ENCODE data around the gene SRD5A3.

SRD5A3 gene

DNA sequence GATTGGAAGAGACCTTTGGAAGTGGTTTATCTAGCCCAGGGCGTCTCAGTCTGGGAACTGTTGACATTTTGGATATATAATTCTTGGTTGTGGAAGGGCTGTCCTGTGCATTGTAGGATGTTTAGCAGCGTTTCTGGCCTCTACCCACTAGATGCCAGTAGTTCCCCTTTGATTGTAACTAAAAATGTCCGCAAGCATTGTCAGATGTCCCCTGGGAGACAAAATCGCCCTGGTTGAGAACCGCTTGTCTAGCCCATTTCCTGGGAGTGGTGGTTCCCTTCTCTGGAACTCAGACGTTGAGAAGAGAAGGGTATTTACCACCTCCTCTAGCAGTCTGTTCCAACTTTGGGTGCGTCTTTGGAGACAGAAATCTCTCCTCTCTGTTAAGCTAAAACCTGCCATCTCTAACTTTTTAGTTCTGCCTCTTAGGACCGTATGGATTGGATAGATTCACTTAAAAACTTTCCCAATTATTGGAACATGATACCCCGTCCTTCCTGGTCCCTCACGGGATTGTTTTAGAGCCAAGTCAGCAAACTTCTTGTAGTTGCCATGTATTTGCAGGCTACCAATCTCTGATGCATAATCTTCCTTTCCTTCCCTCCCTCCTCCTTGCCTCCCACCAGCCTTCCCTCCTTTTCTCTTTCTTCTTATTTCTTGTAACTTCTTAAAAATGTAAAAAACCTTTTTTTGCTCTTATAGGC, 63.6 kb downstream of the SRD5A3 start:
- DNase-seq (ENCODE audit: low read depth): no peak

DNA sequence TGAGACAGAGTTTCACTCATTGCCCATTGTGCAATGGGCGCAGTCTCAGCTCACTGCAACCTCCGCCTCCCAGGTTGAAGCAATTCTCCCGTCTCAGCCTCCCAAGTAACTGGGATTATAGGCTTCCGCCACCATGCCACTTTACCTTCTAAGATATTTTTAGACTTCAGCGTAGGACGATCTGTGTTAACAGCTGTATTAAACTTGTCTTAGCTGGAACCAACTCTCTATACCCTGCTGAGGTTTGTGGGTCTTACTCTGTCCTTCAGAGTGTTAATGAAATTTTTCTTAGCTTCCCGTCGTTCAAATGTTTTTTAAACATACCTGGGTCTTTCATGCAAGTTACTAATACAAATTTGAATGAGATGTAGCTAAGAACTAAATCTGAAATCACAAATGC, 64.4 kb downstream of the SRD5A3 start:
- no peak for DNase-seq (ENCODE audit: low read depth)

DNA sequence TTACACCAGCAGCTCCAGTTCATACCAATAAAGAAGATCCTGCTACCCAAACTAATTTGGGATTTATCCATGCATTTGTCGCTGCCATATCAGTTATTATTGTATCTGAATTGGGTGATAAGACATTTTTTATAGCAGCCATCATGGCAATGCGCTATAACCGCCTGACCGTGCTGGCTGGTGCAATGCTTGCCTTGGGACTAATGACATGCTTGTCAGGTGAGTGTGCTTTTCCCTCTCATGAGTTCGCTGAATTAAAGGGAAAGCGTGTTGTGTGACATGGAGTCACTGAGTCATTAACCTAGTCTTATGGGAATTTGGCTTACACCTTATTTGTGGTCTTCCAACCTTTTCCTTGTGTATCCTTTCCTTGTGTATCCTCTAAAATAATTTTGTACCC, 65.6 kb downstream of the SRD5A3 start:
- no peak for DNase-seq (ENCODE audit: low read depth)

DNA sequence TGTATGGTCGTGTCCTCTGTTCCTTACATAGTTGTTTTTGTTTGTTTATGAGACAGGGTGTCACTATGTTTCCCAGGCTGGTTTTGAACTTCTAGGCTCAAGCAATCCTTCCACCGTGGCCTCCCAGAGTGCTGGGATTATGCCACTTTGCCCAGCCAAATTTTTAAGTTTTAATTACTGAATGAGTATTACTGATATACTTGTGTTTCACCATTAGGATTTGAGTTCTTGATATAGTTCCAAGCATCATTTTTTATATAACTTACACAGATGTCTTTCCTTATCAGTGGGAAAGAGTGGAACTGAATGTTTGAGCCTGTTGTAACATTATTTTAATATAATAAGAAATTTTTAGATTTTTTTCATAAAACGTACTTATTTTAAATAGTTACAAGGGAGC, 70.1 kb downstream of the SRD5A3 start:
- no peak for DNase-seq (ENCODE audit: low read depth)
